IPS-20b (cell line): ENCODE results near the gene PLXND1.

ENCODE experiments used
- H3K27ac ChIP-seq: one replicate; pipeline ENCODE4 v1.5.1; 2013; ENCODE audit warnings: low read length
- H3K27me3 ChIP-seq: 2 replicates; pipeline ENCODE4 v1.6.1; 2013; ENCODE audit warnings: mild to moderate bottlenecking, low read length, inconsistent platforms; ENCODE audit not compliant: insufficient read depth
- H3K36me3 ChIP-seq: 2 replicates; pipeline ENCODE4 v1.6.1; 2013; ENCODE audit warnings: low read depth, mild to moderate bottlenecking, inconsistent platforms, low read length, moderate library complexity; ENCODE audit not compliant: insufficient read depth
- H3K4me1 ChIP-seq: 2 replicates; pipeline ENCODE4 v1.6.1; 2013; ENCODE audit warnings: mild to moderate bottlenecking, control low read depth, inconsistent platforms, low read length, moderate library complexity; ENCODE audit not compliant: insufficient read depth
- H3K4me3 ChIP-seq: 2 replicates; pipeline ENCODE4 v1.5.1; 2013; ENCODE audit warnings: mild to moderate bottlenecking, low read length, inconsistent platforms
- H3K9ac ChIP-seq: 2 replicates; pipeline ENCODE4 v1.6.1; 2013; ENCODE audit warnings: low read depth, mild to moderate bottlenecking, inconsistent platforms, low read length, moderate library complexity
- H3K9me3 ChIP-seq: 2 replicates; pipeline ENCODE4 v1.6.1; 2013; ENCODE audit warnings: mild to moderate bottlenecking, low read depth, low read length, inconsistent platforms; ENCODE audit not compliant: insufficient read depth

Gene PLXND1

DNA sequence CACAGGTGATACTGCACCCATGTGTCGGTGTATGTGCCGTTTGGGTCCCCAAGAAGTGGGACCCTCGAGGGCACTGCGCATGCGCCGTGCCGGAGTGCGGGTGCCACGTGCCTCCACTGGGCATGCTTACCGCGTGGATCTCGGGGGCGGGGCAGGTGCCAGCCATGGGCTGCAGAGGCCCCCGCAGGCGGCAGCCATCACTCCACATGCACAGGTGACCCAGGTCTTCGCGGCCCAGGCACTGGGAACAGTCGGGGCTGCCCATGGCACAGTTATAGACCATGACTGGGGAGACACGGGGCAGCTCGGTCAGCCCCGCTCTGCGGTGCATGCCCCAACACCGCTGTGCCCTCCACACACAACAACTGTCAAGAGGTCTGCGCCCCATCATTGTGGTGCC, 32.3 kb downstream of the PLXND1 start:
- no peaks in the 10 kb centered on the region for H3K27me3 ChIP-seq
- H3K9me3 ChIP-seq, result no peaks in the 10 kb centered on the region
- H3K9ac ChIP-seq, result no peak overlapping the region
- H3K4me3 ChIP-seq, result no peak overlapping the region
- H3K36me3 ChIP-seq, result no peaks in the 10 kb centered on the region
- peaks cover 3% of the 10 kb centered on the region; the same call in 1 of the 2 replicates for H3K4me1 ChIP-seq
- H3K27ac ChIP-seq, result no peak overlapping the region

DNA sequence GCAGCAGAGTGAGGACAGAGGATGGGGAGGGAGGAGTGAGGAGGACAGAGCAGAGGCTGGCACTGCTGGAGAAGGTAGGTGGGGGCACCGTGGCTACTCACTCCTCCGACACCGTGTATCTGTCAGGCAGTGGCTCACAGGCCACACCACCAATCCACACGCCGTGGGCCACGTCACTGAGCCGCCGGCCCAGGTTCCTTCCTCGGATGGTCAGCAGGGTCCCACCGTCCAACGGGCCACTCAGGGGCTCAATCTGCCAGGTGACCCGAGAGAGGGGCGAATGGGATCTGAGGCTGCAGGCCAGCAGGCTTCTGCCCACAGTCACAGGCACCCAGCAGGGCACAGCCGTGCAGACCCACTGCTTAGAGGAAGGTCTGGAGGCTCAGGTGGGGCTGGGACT, 33.0 kb downstream of the PLXND1 start:
- Histone ChIP-seq H3K36me3 (no peaks in the 10 kb centered on the region), H3K27me3 (no peaks in the 10 kb centered on the region), H3K4me3 (no peak overlapping the region), H3K4me1 (peaks cover 3% of the 10 kb centered on the region; the same call in 1 of the 2 replicates), H3K9me3 (no peaks in the 10 kb centered on the region), H3K27ac (no peak overlapping the region), H3K9ac (no peak overlapping the region)

DNA sequence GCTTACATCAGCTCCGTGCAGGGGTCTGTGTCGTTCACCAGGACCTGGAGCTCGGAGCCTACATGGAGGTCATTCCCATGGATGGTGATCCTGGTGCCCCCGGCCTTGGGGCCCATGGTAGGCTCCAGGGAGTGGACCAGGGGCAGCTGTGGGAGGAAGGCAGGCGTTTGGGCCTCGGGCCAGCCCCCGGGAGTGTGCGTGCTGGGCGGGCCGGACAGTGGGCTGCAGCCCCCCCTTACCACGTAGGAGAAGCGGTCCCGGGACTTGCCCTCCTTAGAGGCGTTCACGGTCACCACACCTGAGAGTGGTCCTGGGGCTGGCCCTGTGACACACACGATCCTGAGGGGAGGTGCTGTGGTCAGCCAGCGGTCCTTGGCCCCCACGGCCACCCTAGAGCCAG, 33.9 kb downstream of the PLXND1 start:
- Histone ChIP-seq H3K4me1 (peaks cover 3% of the 10 kb centered on the region; the same call in 1 of the 2 replicates), H3K4me3 (no peak overlapping the region), H3K9me3 (no peaks in the 10 kb centered on the region), H3K36me3 (no peaks in the 10 kb centered on the region), H3K27ac (no peak overlapping the region), H3K27me3 (no peaks in the 10 kb centered on the region), H3K9ac (no peak overlapping the region)

DNA sequence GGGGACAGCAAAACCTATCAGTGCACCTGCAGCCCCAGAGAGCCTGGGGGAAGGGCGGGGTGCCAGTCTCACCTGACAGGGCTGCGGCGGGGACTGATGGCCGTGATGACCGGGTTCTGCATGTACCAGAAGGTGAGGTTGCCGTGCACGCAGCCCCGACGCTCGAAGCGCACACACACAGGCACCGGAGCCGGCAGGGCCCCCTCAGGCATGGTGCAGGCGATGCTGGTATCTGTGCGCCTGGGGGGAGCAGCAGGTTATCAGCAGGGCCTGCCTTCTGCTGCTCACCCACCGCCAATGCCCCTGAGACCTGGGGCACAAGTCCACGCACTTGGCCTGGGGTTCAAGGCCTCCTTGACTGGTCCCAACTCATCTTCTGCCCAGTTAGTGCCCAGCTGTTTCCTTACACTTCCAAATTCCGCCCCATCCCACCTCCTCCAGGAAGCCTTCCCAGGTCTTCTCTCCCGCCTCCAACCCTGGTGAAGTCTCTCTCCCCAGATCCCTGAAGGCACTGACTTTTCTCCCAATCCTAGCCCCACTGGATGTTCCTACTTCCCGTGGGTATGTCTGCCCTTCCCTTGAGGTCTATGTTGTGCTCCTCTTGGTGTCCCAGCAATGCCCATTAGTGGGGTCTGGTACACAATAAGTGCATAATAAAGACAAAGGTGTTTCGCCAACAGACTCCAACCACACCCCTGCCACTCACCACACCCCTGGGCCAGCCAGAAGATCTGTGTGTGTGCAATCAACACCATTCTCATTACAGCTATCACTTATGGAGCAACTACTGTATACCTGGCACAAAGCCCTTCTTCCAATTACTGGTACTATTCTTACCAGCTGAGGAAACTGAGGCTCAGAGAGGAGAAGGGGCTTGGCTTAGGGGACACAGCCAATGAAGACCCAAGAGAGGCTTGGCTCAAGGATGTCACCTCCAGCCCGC, 34.6 kb downstream of the PLXND1 start:
- H3K9me3 ChIP-seq, result no peaks in the 10 kb centered on the region
- no peaks in the 10 kb centered on the region for H3K36me3 ChIP-seq
- H3K4me3 ChIP-seq, result no peak overlapping the region
- H3K27me3 ChIP-seq, result no peaks in the 10 kb centered on the region
- H3K27ac ChIP-seq, result no peak overlapping the region
- H3K4me1 ChIP-seq, result peaks cover 3% of the 10 kb centered on the region; the same call in 1 of the 2 replicates
- H3K9ac ChIP-seq, result no peak overlapping the region

DNA sequence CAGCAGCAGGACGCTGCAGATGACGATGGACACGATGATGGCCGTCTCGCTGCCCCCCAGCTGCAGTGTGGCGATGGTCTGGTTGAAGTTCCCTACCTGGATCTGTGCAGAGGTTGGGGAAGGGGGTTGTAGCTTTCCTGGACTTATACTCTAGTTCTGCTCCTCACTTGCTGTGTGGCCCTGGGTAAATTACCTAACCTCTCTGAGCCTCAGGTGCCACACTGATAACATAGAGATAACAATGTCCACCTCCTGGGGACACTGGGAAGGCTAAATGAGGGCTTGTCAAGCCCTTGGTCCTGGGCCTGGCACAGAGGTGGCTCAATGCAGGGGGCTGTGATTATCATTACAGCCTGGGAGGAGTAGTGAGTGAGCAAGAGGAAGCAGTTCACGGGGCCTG, 36.6 kb downstream of the PLXND1 start:
- no peaks in the 10 kb centered on the region for H3K9me3 ChIP-seq
- no peaks in the 10 kb centered on the region for H3K36me3 ChIP-seq
- H3K4me1 ChIP-seq, result peaks cover 3% of the 10 kb centered on the region; the same call in 1 of the 2 replicates
- H3K27ac ChIP-seq, result no peak overlapping the region
- H3K27me3 ChIP-seq, result no peaks in the 10 kb centered on the region
- H3K9ac ChIP-seq, result no peak overlapping the region
- no peak overlapping the region for H3K4me3 ChIP-seq

DNA sequence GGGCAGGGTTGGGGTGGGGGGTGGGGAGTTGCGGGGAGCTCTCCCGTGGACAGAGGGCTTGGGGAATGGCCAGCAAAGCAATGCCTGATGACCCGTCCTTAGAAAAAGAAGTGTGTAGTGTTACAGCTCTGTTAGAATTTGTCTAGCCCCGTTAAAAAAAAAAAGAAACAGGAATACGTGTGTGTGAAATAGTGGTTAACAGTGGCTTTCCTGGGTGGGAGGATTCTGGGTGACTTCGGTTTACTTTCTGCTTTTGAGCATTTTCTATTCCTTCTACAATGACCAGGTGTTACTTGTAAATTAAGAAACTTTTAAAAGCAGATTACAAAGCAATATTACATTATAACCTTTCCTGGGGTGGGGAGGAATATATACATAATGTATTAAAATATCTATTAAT, 38.5 kb downstream of the PLXND1 start:
- H3K36me3 ChIP-seq, result no peaks in the 10 kb centered on the region
- no peaks in the 10 kb centered on the region for H3K9me3 ChIP-seq
- no peaks in the 10 kb centered on the region for H3K27me3 ChIP-seq
- no peak overlapping the region for H3K9ac ChIP-seq
- H3K4me1 ChIP-seq, result peaks cover 2% of the 10 kb centered on the region; the same call in 1 of the 2 replicates
- H3K27ac ChIP-seq, result no peak overlapping the region
- no peak overlapping the region for H3K4me3 ChIP-seq

DNA sequence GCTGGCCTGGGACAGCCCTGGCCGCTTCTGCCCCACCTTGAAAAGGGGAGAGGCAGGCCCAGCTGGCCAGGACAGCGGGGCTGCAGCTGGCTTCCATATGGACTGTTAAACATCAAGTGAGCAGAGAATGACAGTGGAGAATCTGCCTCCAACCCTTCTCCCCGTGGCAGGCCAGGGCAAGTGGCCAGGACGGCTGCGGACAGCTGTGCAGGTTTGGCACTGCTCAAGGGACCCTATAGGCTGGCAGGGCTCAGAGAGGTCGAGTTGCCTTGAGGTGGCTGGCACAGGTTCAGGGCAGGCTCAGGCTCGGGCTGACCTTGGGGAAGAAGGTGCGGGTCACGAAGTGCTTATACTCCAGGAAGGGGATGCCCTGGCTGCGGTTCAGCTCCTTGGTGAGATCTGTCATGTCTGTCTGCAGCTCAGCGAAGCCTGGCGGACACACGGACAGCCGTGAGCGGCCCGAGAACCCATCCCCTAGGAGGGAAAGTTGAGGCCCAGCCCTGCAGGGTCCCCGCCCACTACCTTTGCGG, 39.2 kb downstream of the PLXND1 start:
- Histone ChIP-seq H3K4me1 (no peaks in the 10 kb centered on the region), H3K9ac (no peak overlapping the region), H3K27me3 (no peaks in the 10 kb centered on the region), H3K36me3 (peaks cover 6% of the 10 kb centered on the region; the same call in 1 of the 2 replicates), H3K27ac (no peak overlapping the region), H3K9me3 (no peaks in the 10 kb centered on the region), H3K4me3 (no peak overlapping the region)

DNA sequence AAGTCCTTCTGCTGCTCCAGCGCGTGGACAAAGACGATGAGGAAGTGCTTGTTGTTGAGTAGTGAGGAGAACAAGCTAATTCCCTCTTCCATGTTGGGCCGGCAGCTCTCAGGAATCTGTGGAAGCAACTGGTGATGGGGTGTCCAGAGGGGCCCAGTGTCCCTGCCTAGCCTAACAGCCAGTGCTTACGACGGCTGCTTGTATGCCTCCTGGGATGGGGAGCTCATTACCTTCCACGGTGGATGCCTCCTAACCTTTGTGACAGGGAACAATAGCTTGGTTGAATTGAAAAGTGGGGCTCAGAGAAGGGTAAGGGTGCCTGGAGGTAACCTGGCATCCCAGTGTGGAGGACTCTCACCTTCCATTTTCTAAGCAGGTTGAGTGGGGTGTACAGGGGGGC, 40.6 kb downstream of the PLXND1 start:
- Histone ChIP-seq H3K4me3 (no peak overlapping the region), H3K27ac (no peak overlapping the region), H3K9me3 (no peaks in the 10 kb centered on the region), H3K27me3 (no peaks in the 10 kb centered on the region), H3K36me3 (peaks cover 7% of the 10 kb centered on the region; the same call in 1 of the 2 replicates), H3K4me1 (no peaks in the 10 kb centered on the region), H3K9ac (no peak overlapping the region)

DNA sequence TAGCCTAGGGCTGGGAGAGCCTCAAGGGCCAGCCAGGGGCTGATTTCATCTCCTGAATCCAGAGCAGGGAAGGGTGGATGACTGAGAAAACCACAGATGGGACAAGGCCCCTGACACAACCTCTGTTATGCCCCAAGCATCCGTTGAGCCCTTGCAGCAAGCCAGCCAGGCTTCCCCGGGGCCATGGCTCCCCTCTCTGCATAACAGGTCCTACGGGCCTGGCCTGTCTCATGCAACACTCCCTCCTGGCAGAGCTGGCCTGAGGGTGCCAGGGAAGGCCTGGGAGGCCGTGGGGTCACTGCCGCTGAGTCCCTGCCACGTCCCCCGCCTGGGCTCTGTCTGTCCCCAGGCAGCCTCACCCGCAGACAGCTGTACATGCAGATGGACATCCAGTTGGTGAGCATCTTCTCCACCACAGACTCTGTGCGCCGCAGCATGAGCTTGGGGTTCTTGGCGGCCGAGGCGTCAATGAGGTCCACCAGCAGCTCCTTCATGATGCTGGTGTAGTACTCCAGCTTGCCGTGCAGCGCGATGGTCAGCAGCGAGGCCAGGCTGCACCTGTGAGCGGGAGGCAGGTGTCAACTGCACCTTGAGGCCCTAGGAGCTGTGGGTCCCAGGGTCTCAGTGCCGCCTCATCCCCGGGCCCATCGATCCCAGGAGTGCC, 41.4 kb downstream of the PLXND1 start:
- Histone ChIP-seq H3K4me1 (peaks cover 4% of the 10 kb centered on the region), H3K4me3 (no peak overlapping the region), H3K36me3 (peaks cover 7% of the 10 kb centered on the region; the same call in 1 of the 2 replicates), H3K27me3 (no peaks in the 10 kb centered on the region), H3K9me3 (no peaks in the 10 kb centered on the region), H3K9ac (no peak overlapping the region), H3K27ac (no peak overlapping the region)

DNA sequence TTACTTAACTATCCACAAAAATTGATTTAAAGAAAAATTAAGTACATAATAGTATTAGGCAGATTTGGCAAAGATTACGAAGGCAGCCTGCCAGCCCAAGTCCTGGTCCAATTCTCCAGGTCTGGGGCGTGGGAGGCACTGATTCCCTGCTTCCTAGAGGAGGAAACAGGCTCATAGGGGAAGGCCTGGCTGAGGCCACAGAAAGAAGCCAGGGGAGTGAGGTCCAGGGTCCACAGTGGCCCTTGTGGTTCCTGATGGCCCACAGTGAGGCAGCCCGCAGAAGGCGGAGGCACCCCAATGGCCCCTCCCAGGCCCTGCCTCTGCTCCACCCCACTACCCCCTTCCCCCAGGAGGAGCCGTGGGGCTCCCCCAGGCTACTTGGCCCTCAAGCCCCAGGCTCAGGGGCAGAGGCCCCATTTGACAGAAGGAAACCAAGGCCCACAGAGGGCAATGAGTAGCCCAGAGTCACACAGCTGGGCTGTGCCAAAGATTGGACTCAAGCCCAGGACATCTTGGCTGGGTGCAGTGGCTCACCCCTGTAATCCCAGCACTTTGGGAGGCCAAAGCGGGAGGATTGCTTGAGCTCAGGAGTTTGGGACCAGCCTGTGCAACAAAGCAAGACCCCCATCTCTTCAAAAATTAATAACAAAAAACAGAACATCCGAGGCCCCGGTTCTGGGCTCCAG, 42.5 kb downstream of the PLXND1 start:
- Histone ChIP-seq H3K9ac (no peak overlapping the region), H3K36me3 (peaks cover 7% of the 10 kb centered on the region; the same call in 1 of the 2 replicates), H3K4me3 (no peak overlapping the region), H3K27me3 (no peaks in the 10 kb centered on the region), H3K27ac (no peak overlapping the region), H3K4me1 (peaks cover 4% of the 10 kb centered on the region), H3K9me3 (no peaks in the 10 kb centered on the region)

DNA sequence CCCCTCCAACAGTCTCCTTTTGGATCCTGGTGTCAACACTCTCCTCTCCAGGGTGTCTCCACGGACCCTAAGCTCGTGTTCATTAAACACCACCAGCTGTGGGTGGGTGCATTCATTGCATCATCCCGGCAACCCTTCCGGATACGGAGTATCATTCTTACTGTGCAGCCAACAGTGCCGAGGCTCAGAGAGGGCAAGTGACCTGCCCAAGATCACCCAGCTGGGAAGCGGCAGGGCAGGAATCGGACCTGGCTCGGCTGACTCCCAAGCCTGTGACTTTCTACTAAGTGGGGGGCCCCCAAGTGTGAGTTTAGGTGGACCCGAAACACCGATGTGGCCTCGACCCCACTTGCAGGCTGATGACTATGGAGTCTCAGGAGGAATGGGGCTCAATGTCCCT, 43.1 kb downstream of the PLXND1 start:
- Histone ChIP-seq H3K9ac (no peak overlapping the region), H3K4me1 (peaks cover 4% of the 10 kb centered on the region), H3K9me3 (no peaks in the 10 kb centered on the region), H3K36me3 (peaks cover 7% of the 10 kb centered on the region; the same call in 1 of the 2 replicates), H3K27ac (no peak overlapping the region), H3K27me3 (no peaks in the 10 kb centered on the region), H3K4me3 (no peak overlapping the region)
